HTR-8/SVneo (cell line): ENCODE data around the gene MAPK8.

Experiments
- DNase-seq: peaks from one replicate; pipeline ENCODE4 v3.0.0; 2011; ENCODE audit warnings: low spot score, mixed read lengths; ENCODE audit not compliant: insufficient read length
- FAIRE-seq: peaks from 2 replicates; lab custom pipeline; 2011; peaks lifted over from hg19 to GRCh38; lab: Jason Lieb, UNC

The MAPK8 gene

GRCh38 chr10:48468866-48469511, 162.5 kb downstream of the MAPK8 start:
- FAIRE-seq = no peak

GRCh38 chr10:48469516-48470020, 163.1 kb downstream of the MAPK8 start:
- no peak for DNase-seq
- FAIRE-seq = no peak

More at GRCh38 chr10:48468866-48469511, 162.5 kb downstream of the MAPK8 start:
- DNase-seq = no peak

GRCh38 chr10:48470115-48470892, 163.8 kb downstream of the MAPK8 start:
- DNase-seq (no peak), FAIRE-seq (no peak)

GRCh38 chr10:48470893-48471805, 164.7 kb downstream of the MAPK8 start:
- FAIRE-seq (no peak), DNase-seq (no peak)

GRCh38 chr10:48472501-48473069, 166.1 kb downstream of the MAPK8 start:
- DNase-seq = no peak
- no peak for FAIRE-seq

GRCh38 chr10:48473704-48474103, 167.2 kb downstream of the MAPK8 start:
- DNase-seq = no peak
- no peak for FAIRE-seq

- DNase-seq (no peak), FAIRE-seq (no peak)
Measured at GRCh38 chr10:48474765-48475365, 168.4 kb downstream of the MAPK8 start.

- FAIRE-seq (no peak), DNase-seq (no peak)
Measured at GRCh38 chr10:48475943-48476278, 169.4 kb downstream of the MAPK8 start.

- DNase-seq (no peak), FAIRE-seq (no peak)
Measured at GRCh38 chr10:48476279-48476982, 170.0 kb downstream of the MAPK8 start.

GRCh38 chr10:48477141-48477540, 170.7 kb downstream of the MAPK8 start:
- FAIRE-seq = no peak
- no peak for DNase-seq

GRCh38 chr10:48477616-48478015, 171.1 kb downstream of the MAPK8 start:
- FAIRE-seq (no peak), DNase-seq (no peak)

- FAIRE-seq (no peak), DNase-seq (no peak)
Measured at GRCh38 chr10:48478469-48478868, 172.0 kb downstream of the MAPK8 start.

GRCh38 chr10:48478980-48479811, 172.7 kb downstream of the MAPK8 start:
- FAIRE-seq (no peak), DNase-seq (no peak)

- DNase-seq = no peak
- no peak for FAIRE-seq
Measured at GRCh38 chr10:48480397-48481374, 174.2 kb downstream of the MAPK8 start.

- no peak for DNase-seq
- no peak for FAIRE-seq
Measured at GRCh38 chr10:48481385-48481784, 174.9 kb downstream of the MAPK8 start.

GRCh38 chr10:48482207-48482606, 175.7 kb downstream of the MAPK8 start:
- DNase-seq (no peak), FAIRE-seq (no peak)

- DNase-seq = no peak
- FAIRE-seq = no peak
Measured at GRCh38 chr10:48484911-48485310, 178.4 kb downstream of the MAPK8 start.
